DOHH2 (cell line): Measurements from ENCODE around the gene GATA6.

Experiments used
- EZH2phosphoT487 ChIP-seq: fragments of 200-600 bp; sonication (generic); IDR thresholded peaks from 2 replicates; pipeline ENCODE4 v1.6.1; 2017; ENCODE audit warnings: borderline replicate concordance, mild to moderate bottlenecking, antibody characterized with exemption, low read length, moderate library complexity, mixed read lengths
- TF ChIP-seq, protein P1 (sequence below): fragments of 200-600 bp; sonication (generic); IDR thresholded peaks from one replicate; pipeline ENCODE4 v1.5.1; 2014; ENCODE audit warnings: antibody characterized with exemption, mild to moderate bottlenecking, low read depth, low read length; ENCODE audit not compliant: poor library complexity, severe bottlenecking

DNA sequence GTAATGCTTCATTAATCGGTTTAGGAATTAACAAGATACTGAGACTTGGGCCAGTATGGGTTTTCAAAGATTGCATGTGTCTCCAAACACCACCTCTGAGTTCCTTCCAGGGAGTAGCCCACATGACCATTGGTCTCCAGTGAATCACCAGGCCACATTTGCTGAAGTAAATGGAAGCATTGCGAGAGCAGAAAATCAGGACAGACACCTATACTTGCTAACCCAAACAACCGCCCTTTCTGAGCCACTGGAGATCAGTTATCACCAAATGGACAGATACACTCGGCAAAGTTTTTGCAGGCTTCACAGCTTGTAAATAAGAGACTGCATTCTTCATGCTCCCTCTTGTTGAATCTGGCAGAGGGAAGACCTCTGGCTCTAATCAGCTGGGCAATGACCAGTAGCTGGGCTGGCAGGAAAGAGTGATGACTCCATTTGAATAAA lies 40.9 kb downstream of the GATA6 start:
- TF ChIP-seq, protein P1, sequence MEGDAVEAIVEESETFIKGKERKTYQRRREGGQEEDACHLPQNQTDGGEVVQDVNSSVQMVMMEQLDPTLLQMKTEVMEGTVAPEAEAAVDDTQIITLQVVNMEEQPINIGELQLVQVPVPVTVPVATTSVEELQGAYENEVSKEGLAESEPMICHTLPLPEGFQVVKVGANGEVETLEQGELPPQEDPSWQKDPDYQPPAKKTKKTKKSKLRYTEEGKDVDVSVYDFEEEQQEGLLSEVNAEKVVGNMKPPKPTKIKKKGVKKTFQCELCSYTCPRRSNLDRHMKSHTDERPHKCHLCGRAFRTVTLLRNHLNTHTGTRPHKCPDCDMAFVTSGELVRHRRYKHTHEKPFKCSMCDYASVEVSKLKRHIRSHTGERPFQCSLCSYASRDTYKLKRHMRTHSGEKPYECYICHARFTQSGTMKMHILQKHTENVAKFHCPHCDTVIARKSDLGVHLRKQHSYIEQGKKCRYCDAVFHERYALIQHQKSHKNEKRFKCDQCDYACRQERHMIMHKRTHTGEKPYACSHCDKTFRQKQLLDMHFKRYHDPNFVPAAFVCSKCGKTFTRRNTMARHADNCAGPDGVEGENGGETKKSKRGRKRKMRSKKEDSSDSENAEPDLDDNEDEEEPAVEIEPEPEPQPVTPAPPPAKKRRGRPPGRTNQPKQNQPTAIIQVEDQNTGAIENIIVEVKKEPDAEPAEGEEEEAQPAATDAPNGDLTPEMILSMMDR, result no peak
- TF ChIP-seq EZH2phosphoT487, result no peak
